Activated B cell treated with CpG ODN at 0.5 μM for 24 hours (primary cell): ENCODE data around the gene PTPRCAP. TPM values are rescaled to one million over a fixed set of nuclear protein-coding genes. Genes with fewer than 3 reads are reported as not detected.
A peak's percentile ranks its signal among the peaks of the same experiment; 100 is the strongest.
"Not testable (repeated sequence)": the region's sequence is repeated elsewhere in the genome, so short reads cannot be mapped to it uniquely, and the experiment has no call there.

Experiments used
- ATAC-seq: fragments of 200-7000 bp; cut with Tn5 transposase; one replicate; pipeline ENCODE4 v1.10.0; 2021; ENCODE audit warnings: low read depth, mild to moderate bottlenecking, moderate library complexity
- CTCF ChIA-PET: fragments of 350-600 bp; sonication (Branson Sonifier 250); formaldehyde crosslinking; loops from one replicate; lab custom pipeline; 2021; ENCODE audit warnings: antibody characterized with exemption; lab: Charles Lee
- POLR2A ChIA-PET: fragments of 350-600 bp; sonication (Branson Sonifier 250); formaldehyde crosslinking; loops from one replicate; lab custom pipeline; 2021; ENCODE audit warnings: antibody characterized with exemption; lab: Charles Lee
- DNase-seq: peaks from one replicate; pipeline ENCODE4 v3.0.0; 2022
- H3K27ac Mint-ChIP-seq: one replicate; pipeline ENCODE4 v1.8.0; 2020; ENCODE audit warnings: mixed read lengths
- H3K27me3 Mint-ChIP-seq: one replicate; pipeline ENCODE4 v1.8.0; 2021; ENCODE audit warnings: mixed read lengths
- H3K36me3 Mint-ChIP-seq: one replicate; pipeline ENCODE4 v1.8.0; 2021; ENCODE audit warnings: low read depth, mixed read lengths
- H3K4me1 Mint-ChIP-seq: one replicate; pipeline ENCODE4 v1.8.0; 2021; ENCODE audit warnings: mixed read lengths
- H3K4me3 Mint-ChIP-seq: one replicate; pipeline ENCODE4 v1.8.0; 2020; ENCODE audit warnings: mild to moderate bottlenecking, mixed read lengths
- H3K9me3 Mint-ChIP-seq: one replicate; pipeline ENCODE4 v1.8.0; 2020; ENCODE audit warnings: mixed read lengths
- CTCF ChIP-seq: fragments of 200-600 bp; IDR thresholded peaks from one replicate; pipeline ENCODE4 v1.8.0; 2022; ENCODE audit warnings: antibody characterized with exemption, mild to moderate bottlenecking
- intact Hi-C: fragments of 100-400 bp; cut with micrococcal nuclease; formaldehyde crosslinking; loops from one replicate; pipeline ENCODE4 v1.15.1; 2024
- total RNA-seq: library from RNA; stranded (reverse); gene quantifications from 2 replicates; pipeline ENCODE4 v1.2.3, GENCODE V29; 2022

Gene PTPRCAP
- total RNA-seq, 1 donor from 2014 or later, result 328 TPM

- H3K4me3 Mint-ChIP-seq, result peak overlapping the region; percentile 11
- H3K9me3 Mint-ChIP-seq, result no peaks in the 10 kb centered on the region
- H3K4me1 Mint-ChIP-seq, result peaks cover 66% of the 10 kb centered on the region
- no peak for TF ChIP-seq CTCF
- peaks cover 58% of the 10 kb centered on the region for H3K36me3 Mint-ChIP-seq
- ATAC-seq (no peak), DNase-seq (no peak)
- ChIA-PET POLR2A (interaction anchor here (0.5 to 26.0 kb wide), 10 partner anchors 10 to 160 kb away, joined by 3 to 1417 read pairs (median 7); partner anchors contain the start of genes AIP, CABP4, CARNS1 and CORO1B), CTCF (interaction anchor here (0.9 kb wide), 1 partner anchor 30 kb away, joined by 4 read pairs; the partner anchor contains the start of gene PPP1CA)
- intact Hi-C loops, result no loop called here
- peak overlapping the region; percentile 74 for H3K27ac Mint-ChIP-seq
- no peaks in the 10 kb centered on the region for H3K27me3 Mint-ChIP-seq
Measured at GRCh38 chr11:67431346-67432249, 5.9 kb downstream of the PTPRCAP start.

DNA sequence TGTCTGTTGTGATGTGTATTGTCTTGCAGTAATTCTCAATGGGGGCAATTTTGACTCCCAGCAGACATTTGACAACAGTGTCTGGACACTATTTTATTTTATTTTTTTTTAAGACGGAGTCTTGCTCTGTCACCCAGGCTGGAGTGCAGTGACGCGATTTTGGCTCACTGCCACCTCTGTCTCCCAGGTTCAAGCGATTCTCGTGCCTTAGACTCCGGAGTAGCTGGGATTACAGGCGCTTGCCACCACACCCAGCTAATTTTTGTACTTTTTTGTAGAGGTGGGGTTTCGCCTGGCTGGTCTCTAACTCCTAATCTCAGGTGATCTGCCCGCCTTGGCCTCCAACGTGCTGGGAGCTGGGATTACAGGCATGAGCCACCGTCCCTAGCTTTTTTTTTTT is 7.8 kb downstream of the PTPRCAP start:
- POLR2A ChIA-PET, result interaction anchor here (0.6 to 26.0 kb wide), 6 partner anchors 13 to 201 kb away, joined by 3 to 1417 read pairs (median 191); partner anchors contain the start of genes CABP4, CARNS1, CORO1B and GPR152
- intact Hi-C loops, result loop anchor here (2.0 kb wide), 3 partner anchors 13 to 77 kb away; partner anchors contain the start of genes AIP, CORO1B and POLD4
- no peaks in the 10 kb centered on the region for H3K27me3 Mint-ChIP-seq
- peak overlapping the region; percentile 28 for H3K4me3 Mint-ChIP-seq
- no peaks in the 10 kb centered on the region for H3K9me3 Mint-ChIP-seq
- H3K4me1 Mint-ChIP-seq, result peaks cover 53% of the 10 kb centered on the region
- CTCF ChIA-PET, result no interaction called here
- DNase-seq (no peak), ATAC-seq (no peak)
- H3K27ac Mint-ChIP-seq, result no peak overlapping the region
- no peak for TF ChIP-seq CTCF
- peaks cover 45% of the 10 kb centered on the region for H3K36me3 Mint-ChIP-seq

- peak overlapping the region; percentile 98 for H3K4me3 Mint-ChIP-seq
- ChIA-PET CTCF (no interaction called here), POLR2A (interaction anchor here (0.9 to 26.0 kb wide), 11 partner anchors 8 to 76 kb away, joined by 3 to 1417 read pairs (median 5); partner anchors contain the start of genes AIP, CABP4, CARNS1 and CORO1B)
- intact Hi-C loops, result loop anchor here (2.0 kb wide), 3 partner anchors 14 to 76 kb away; partner anchors contain the start of genes AIP, CORO1B and POLD4
- no peaks in the 10 kb centered on the region for H3K9me3 Mint-ChIP-seq
- no peaks in the 10 kb centered on the region for H3K27me3 Mint-ChIP-seq
- TF ChIP-seq CTCF, result no peak
- peaks cover 41% of the 10 kb centered on the region for H3K36me3 Mint-ChIP-seq
- H3K4me1 Mint-ChIP-seq, result peaks cover 50% of the 10 kb centered on the region
- no peak for ATAC-seq
- no peak for DNase-seq
- H3K27ac Mint-ChIP-seq, result peak overlapping the region; percentile 93
Measured at GRCh38 chr11:67429038-67429668, 8.3 kb downstream of the PTPRCAP start.

DNA sequence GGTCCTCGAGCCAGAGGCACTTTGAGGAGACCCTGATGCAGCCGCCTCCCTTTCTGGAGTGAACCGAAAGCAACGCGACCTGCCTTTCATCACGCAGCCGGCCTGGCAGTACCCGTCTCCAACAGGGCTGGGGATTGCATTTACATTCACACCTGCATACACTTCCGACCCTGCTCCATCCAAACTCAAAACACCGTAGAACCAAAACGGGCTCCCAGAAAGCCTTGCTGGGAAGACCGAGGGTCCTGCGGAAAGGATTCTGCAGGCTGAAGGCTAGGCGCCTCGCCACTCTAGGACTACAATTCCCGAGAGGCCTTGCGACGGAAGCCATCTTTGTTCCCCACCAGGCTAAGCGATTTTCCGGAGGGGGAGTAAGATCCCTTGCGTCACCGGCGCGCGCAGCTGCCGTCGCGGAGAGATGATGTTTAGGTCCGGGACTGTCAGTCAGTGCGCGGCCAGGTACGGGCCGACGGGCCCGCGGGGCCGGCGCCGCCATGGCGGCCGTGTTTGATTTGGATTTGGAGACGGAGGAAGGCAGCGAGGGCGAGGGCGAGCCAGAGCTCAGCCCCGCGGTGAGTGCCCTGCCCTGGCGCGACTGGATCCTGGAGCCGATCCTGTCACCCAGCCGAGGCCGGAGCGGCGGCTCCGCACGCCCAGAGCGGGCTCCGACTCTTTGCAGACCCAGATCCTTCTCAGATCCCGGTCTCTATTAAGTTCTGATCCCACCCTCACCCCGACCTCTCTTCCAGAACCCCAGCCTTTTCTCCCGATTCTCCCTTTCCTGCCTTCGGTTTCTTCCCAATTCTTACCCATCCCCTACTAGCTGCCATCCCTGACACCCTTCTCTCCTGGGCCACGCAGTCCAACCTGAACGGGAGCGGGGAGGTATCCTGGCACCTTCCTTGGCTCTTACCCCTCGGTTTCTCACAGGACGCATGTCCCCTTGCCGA is 9.2 kb downstream of the PTPRCAP start, which contains the start of gene RPS6KB2:
Gene RPS6KB2 (plus strand): TSS at position 443 of the 950 bp plus-strand sequence. CDS start 52 bp downstream, at position 495.
- POLR2A ChIA-PET, result interaction anchor here (0.6 to 26.0 kb wide), 12 partner anchors 9 to 1313 kb away, joined by 3 to 1417 read pairs (median 7); partner anchors contain the start of genes AIP, CABP4, CARNS1 and CORO1B
- ATAC-seq, result peak; percentile 81
- Mint-ChIP-seq H3K4me1 (peaks cover 42% of the 10 kb centered on the region), H3K27ac (peak within 1 kb of the TSS; percentile 93), H3K36me3 (peaks cover 36% of the 10 kb centered on the region), H3K27me3 (no peaks in the 10 kb centered on the region), H3K4me3 (peak within 1 kb of the TSS; percentile 98), H3K9me3 (no peaks in the 10 kb centered on the region)
- CTCF ChIA-PET, result interaction anchor here (1.0 to 1.2 kb wide), 2 partner anchors 25 to 27 kb away, joined by 3 to 4 read pairs; partner anchors contain the start of genes PPP1CA and TBC1D10C
- TF ChIP-seq CTCF, result no peak
- peak; percentile 99 for DNase-seq
- intact Hi-C loops, result loop anchor here (1.0 to 2.0 kb wide), 11 partner anchors 8 to 78 kb away; partner anchors contain the start of genes AIP, CORO1B, POLD4 and PPP1CA

DNA sequence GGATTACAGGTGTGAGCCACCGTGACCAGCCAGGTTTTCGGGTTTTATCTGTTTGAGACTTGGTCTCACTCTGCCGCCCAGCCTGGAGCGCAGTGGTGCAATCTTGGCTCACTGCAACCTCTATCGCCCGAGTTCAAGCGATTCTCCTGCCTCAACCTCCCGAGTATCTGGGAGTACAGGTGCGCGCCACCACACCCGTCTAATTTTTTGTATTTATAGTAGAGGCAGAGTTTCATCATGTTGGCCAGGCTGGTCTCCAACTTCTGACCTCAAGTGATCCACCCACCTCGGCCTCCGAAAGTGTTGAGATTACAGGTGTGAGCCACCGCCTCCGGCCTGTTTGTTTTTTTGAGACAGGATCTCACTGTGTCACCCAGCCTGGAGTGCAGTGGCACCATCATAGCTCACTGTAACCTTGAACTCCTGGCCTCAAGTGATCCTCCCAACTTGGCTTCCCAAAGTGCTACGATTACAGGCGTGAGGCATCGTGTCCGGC is 10.1 kb downstream of the PTPRCAP start:
- POLR2A ChIA-PET, result interaction anchor here (0.6 to 26.0 kb wide), 7 partner anchors 10 to 82 kb away, joined by 3 to 1417 read pairs (median 51); partner anchors contain the start of genes CABP4, CARNS1, CORO1B and GPR152
- H3K9me3 Mint-ChIP-seq, DNase-seq, H3K27me3 Mint-ChIP-seq, ATAC-seq, intact Hi-C loops: not testable (repeated sequence)
- Mint-ChIP-seq H3K4me3 (peak overlapping the region; percentile 98), H3K27ac (peak overlapping the region; percentile 93), H3K36me3 (peaks cover 27% of the 10 kb centered on the region), H3K4me1 (peaks cover 37% of the 10 kb centered on the region)
- CTCF ChIA-PET, result interaction anchor here (1.2 kb wide), 1 partner anchor 26 kb away, joined by 4 read pairs; the partner anchor contains the start of gene PPP1CA
